Liver (tissue), 9 donors: ENCODE data around the gene SCAF8. TPM values are rescaled to one million over a fixed set of nuclear protein-coding genes. Genes with fewer than 3 reads are reported as not detected.

Source experiments
- DNase-seq: peaks from one replicate; pipeline ENCODE4 v3.0.0-alpha.2; 2017; ENCODE audit warnings: low spot score
- H3K27ac ChIP-seq, 2 donors: one replicate each; pipeline ENCODE4 v1.7.0; 2013; ENCODE audit warnings: inconsistent platforms in 2 of 2, low read length in 2 of 2, control low read depth in 1 of 2, low read depth in 1 of 2, mild to moderate bottlenecking in 1 of 2
- H3K27me3 ChIP-seq, 4 donors: one replicate each; pipeline versions ENCODE4 v1.6.1 to v1.7.0; 2013; ENCODE audit warnings: low read length in 3 of 4, inconsistent platforms in 1 of 4, mild to moderate bottlenecking in 1 of 4, moderate library complexity in 1 of 4; ENCODE audit not compliant: control insufficient read depth in 4 of 4, insufficient read depth in 4 of 4
- H3K36me3 ChIP-seq, 4 donors: one replicate each; pipeline versions ENCODE4 v1.6.1 to v1.7.0; 2013; ENCODE audit warnings: low read length in 3 of 4, mild to moderate bottlenecking in 3 of 4, low read depth in 1 of 4, moderate library complexity in 1 of 4; ENCODE audit not compliant: control insufficient read depth in 4 of 4, insufficient read depth in 3 of 4
- H3K4me1 ChIP-seq, 4 donors: one replicate each; pipeline versions ENCODE4 v1.6.1 to v1.7.0; 2013; ENCODE audit warnings: low read length in 3 of 4, mild to moderate bottlenecking in 3 of 4, moderate library complexity in 1 of 4; ENCODE audit not compliant: control insufficient read depth in 4 of 4, insufficient read depth in 4 of 4
- H3K4me3 ChIP-seq, 3 donors: one replicate each; pipeline versions ENCODE4 v1.6.1 to v1.7.0; 2013; ENCODE audit warnings: low read length in 3 of 3, control low read depth in 1 of 3, low read depth in 1 of 3, mild to moderate bottlenecking in 1 of 3
- H3K9ac ChIP-seq, 2 donors: one replicate each; pipeline ENCODE4 v1.7.0; 2013; ENCODE audit warnings: low read length in 2 of 2, mild to moderate bottlenecking in 2 of 2, moderate library complexity in 2 of 2, control low read depth in 1 of 2, low read depth in 1 of 2
- H3K9me3 ChIP-seq, 4 donors: one replicate each; pipeline versions ENCODE4 v1.6.1 to v1.7.0; 2013; ENCODE audit warnings: low read length in 3 of 4; ENCODE audit not compliant: control insufficient read depth in 4 of 4
- EGR1 ChIP-seq, 2 donors: IDR thresholded peaks; 2 replicates each; pipeline ENCODE4 v1.6.1; 2016 to 2018; ENCODE audit warnings: antibody characterized with exemption in 2 of 2, low read depth in 2 of 2
- FOXA1 ChIP-seq: IDR thresholded peaks from 2 replicates; pipeline ENCODE4 v1.6.1; 2016; ENCODE audit warnings: antibody characterized with exemption
- FOXA2 ChIP-seq: IDR thresholded peaks from 2 replicates; pipeline ENCODE4 v1.6.1; 2016; ENCODE audit warnings: antibody characterized with exemption
- GABPA ChIP-seq, 2 donors: IDR thresholded peaks in 1 of 2; conservative IDR thresholded peaks in 1 of 2; 2 replicates each; pipeline ENCODE4 v1.6.1; 2016; ENCODE audit warnings: antibody characterized with exemption in 2 of 2, mild to moderate bottlenecking in 1 of 2, moderate library complexity in 1 of 2
- HNF4A ChIP-seq, 2 donors: conservative IDR thresholded peaks; 2 replicates each; pipeline ENCODE4 v1.6.1; 2016; ENCODE audit warnings: antibody characterized with exemption in 2 of 2, mild to moderate bottlenecking in 2 of 2
- HNF4G ChIP-seq: IDR thresholded peaks from 2 replicates; pipeline ENCODE4 v1.6.1; 2016; ENCODE audit warnings: antibody characterized with exemption
- JUND ChIP-seq, 2 donors: IDR thresholded peaks; 2 replicates each; pipeline ENCODE4 v1.6.1; 2016; ENCODE audit warnings: antibody characterized with exemption in 2 of 2
- RAD21 ChIP-seq, 2 donors: IDR thresholded peaks; 2 replicates each; pipeline ENCODE4 v1.6.1; 2016; ENCODE audit warnings: antibody characterized with exemption in 2 of 2, mild to moderate bottlenecking in 2 of 2
- SP1 ChIP-seq: IDR thresholded peaks from 2 replicates; pipeline ENCODE4 v1.6.1; 2018; ENCODE audit warnings: antibody characterized with exemption, mild to moderate bottlenecking
- TAF1 ChIP-seq: conservative IDR thresholded peaks from 2 replicates; pipeline ENCODE4 v1.6.1; 2016; ENCODE audit warnings: antibody characterized with exemption, mild to moderate bottlenecking
- YY1 ChIP-seq: IDR thresholded peaks from 2 replicates; pipeline ENCODE4 v1.6.1; 2016; ENCODE audit warnings: antibody characterized with exemption, mild to moderate bottlenecking
- WGBS: extraction: QIAGEN DNeasy Blood & Tissue Kit; methylation state at CpG from one replicate; pipeline ENCODE4 v1.1.7; 2013; 5-methylcytosine and 5-hydroxymethylcytosine counted together
- polyA plus RNA-seq, 2 donors: library from polyadenylated mRNA; stranded (reverse) in 1 of 2; unstranded in 1 of 2; fragments of 200-250 nt in 1 of 2; fragments of >200 nt in 1 of 2; fragmentation: Nextera tagmentation in 1 of 2; extraction: Ambion mirVana in 1 of 2; gene quantifications; one replicate each; pipeline versions ENCODE4 v1.2.1 to v1.2.3, GENCODE V29; 2013 to 2015
- total RNA-seq, 2 donors: library from RNA; depleted of rRNA; stranded (reverse); fragments of >200 nt; gene quantifications; one replicate each; pipeline ENCODE4 v1.2.3, GENCODE V29; 2014
- TF ChIP-seq, protein P1 (sequence below): IDR thresholded peaks from 2 replicates; pipeline ENCODE4 v1.6.1; 2016; ENCODE audit warnings: antibody characterized with exemption, mild to moderate bottlenecking
- donor health status: healthy.
- donor health status: healthy.
- donor health status: healthy.
- donor health status: healthy.
- donor health status: healthy.

The SCAF8 gene
- total and polyA plus RNA-seq, 4 donors = 5.9 to 22.3 (median 12.5) TPM

- no peaks in the 10 kb centered on the region for H3K27me3 ChIP-seq
- no peak for TF ChIP-seq GABPA (IDR thresholded peaks at IDR 0.05 in 1 of 2, conservative IDR thresholded peaks at IDR 0.05 in 1 of 2)
Measured at GRCh38 chr6:154792325-154792724, 59.1 kb downstream of the SCAF8 start.

GRCh38 chr6:154792761-154793160 is 59.5 kb downstream of the SCAF8 start:
- Histone ChIP-seq H3K27ac (no peak overlapping the region), H3K36me3 (peaks cover 5 to 9% (median 7%) of the 10 kb centered on the region in 4 donors), H3K27me3 (no peaks in the 10 kb centered on the region), H3K9ac (no peak overlapping the region), H3K9me3 (no peaks in the 10 kb centered on the region), H3K4me1 (peaks cover 0 to 5% (median 2%) of the 10 kb centered on the region in 4 donors), H3K4me3 (no peak overlapping the region)
- TF ChIP-seq EGR1 (IDR thresholded peaks at IDR 0.05; ENCODE audit: low read depth in 2 of 2) (no peak), FOXA2 (no peak), YY1 (no peak), RAD21 (IDR thresholded peaks at IDR 0.05) (no peak), TAF1 (no peak), HNF4G (no peak)
- no peak for DNase-seq
- WGBS = 95% methylated on average over 3 of the region's 3 CpGs

More at GRCh38 chr6:154792325-154792724, 59.1 kb downstream of the SCAF8 start:
- Histone ChIP-seq H3K4me1 (peaks cover 0 to 5% (median under 1%) of the 10 kb centered on the region in 4 donors), H3K27ac (no peak overlapping the region), H3K36me3 (peaks cover 5 to 9% (median 7%) of the 10 kb centered on the region in 4 donors), H3K9me3 (no peaks in the 10 kb centered on the region), H3K9ac (no peak overlapping the region), H3K4me3 (no peak overlapping the region)
- 76% methylated on average over 4 of the region's 4 CpGs for WGBS
- no peak for DNase-seq

DNA sequence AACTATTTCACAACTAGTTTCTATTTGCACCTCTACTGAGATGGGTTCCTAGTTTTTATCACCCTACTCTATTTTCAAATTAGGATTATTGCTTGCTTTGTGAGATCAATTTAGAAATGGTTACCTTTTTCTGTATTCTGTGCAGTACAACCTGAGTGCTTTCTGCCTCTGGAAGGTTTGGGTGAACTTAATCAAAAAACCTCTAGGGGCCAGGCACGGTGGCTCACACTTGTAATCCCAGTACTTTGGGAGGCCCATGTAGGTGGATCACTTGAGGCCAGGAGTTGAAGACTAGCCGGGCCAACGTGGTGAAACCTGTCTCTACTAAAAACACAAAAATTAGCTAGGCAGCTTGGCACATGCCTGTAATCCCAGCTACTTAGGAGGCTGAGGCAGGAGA is 63.3 kb downstream of the SCAF8 start:
- H3K9me3 ChIP-seq = no peaks in the 10 kb centered on the region
- no peaks in the 10 kb centered on the region for H3K27me3 ChIP-seq
- no peak overlapping the region for H3K4me3 ChIP-seq
- 94% methylated on average over 3 of the region's 3 CpGs for whole genome bisulfite sequencing
- DNase-seq = no peak
- H3K27ac ChIP-seq = no peak overlapping the region
- peaks cover 0 to 4% (median 0%) of the 10 kb centered on the region in 4 donors for H3K4me1 ChIP-seq
- peaks cover 3 to 9% (median 5%) of the 10 kb centered on the region in 4 donors for H3K36me3 ChIP-seq
- TF ChIP-seq, protein P1, sequence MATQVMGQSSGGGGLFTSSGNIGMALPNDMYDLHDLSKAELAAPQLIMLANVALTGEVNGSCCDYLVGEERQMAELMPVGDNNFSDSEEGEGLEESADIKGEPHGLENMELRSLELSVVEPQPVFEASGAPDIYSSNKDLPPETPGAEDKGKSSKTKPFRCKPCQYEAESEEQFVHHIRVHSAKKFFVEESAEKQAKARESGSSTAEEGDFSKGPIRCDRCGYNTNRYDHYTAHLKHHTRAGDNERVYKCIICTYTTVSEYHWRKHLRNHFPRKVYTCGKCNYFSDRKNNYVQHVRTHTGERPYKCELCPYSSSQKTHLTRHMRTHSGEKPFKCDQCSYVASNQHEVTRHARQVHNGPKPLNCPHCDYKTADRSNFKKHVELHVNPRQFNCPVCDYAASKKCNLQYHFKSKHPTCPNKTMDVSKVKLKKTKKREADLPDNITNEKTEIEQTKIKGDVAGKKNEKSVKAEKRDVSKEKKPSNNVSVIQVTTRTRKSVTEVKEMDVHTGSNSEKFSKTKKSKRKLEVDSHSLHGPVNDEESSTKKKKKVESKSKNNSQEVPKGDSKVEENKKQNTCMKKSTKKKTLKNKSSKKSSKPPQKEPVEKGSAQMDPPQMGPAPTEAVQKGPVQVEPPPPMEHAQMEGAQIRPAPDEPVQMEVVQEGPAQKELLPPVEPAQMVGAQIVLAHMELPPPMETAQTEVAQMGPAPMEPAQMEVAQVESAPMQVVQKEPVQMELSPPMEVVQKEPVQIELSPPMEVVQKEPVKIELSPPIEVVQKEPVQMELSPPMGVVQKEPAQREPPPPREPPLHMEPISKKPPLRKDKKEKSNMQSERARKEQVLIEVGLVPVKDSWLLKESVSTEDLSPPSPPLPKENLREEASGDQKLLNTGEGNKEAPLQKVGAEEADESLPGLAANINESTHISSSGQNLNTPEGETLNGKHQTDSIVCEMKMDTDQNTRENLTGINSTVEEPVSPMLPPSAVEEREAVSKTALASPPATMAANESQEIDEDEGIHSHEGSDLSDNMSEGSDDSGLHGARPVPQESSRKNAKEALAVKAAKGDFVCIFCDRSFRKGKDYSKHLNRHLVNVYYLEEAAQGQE = no peak
- no peak for TF ChIP-seq GABPA (IDR thresholded peaks at IDR 0.05 in 1 of 2, conservative IDR thresholded peaks at IDR 0.05 in 1 of 2)
- no peak for TF ChIP-seq JUND (IDR thresholded peaks at IDR 0.05)
- no peak for TF ChIP-seq HNF4A (conservative IDR thresholded peaks at IDR 0.05)
- no peak for TF ChIP-seq FOXA1
- no peak for TF ChIP-seq EGR1 (IDR thresholded peaks at IDR 0.05; ENCODE audit: low read depth in 2 of 2)
- no peak for TF ChIP-seq SP1
- H3K9ac ChIP-seq = no peak overlapping the region
